Calu3 (cell line): ENCODE measurements around the gene HMX1. TPM values are rescaled to one million over a fixed set of nuclear protein-coding genes. Genes with fewer than 3 reads are reported as not detected.

Experiments
- BruUV-seq: library from RNA; stranded (reverse); fragments of 400-500 nt; replicated peaks from 2 replicates; lab custom pipeline; 2021; lab: Mats Ljungman, UMichigan
- CTCF ChIA-PET: fragments of 300-600 bp; sonication (Branson Sonifier 250); formaldehyde crosslinking; loops from one replicate; lab custom pipeline; 2022; ENCODE audit warnings: antibody characterized with exemption; lab: Charles Lee
- DNase-seq: peaks from one replicate; pipeline ENCODE4 v3.0.0; 2022
- H3K27ac Mint-ChIP-seq: one replicate; pipeline ENCODE4 v1.8.0; 2022; ENCODE audit warnings: mixed read lengths; ENCODE audit not compliant: unreplicated experiment
- H3K27me3 Mint-ChIP-seq: one replicate; pipeline ENCODE4 v1.8.0; 2022; ENCODE audit warnings: mixed read lengths; ENCODE audit not compliant: unreplicated experiment
- H3K36me3 Mint-ChIP-seq: one replicate; pipeline ENCODE4 v1.8.0; 2022; ENCODE audit warnings: mild to moderate bottlenecking, moderate library complexity, mixed read lengths; ENCODE audit not compliant: insufficient read depth, unreplicated experiment
- H3K4me1 Mint-ChIP-seq: one replicate; pipeline ENCODE4 v1.8.0; 2022; ENCODE audit warnings: mild to moderate bottlenecking, low read depth, mixed read lengths; ENCODE audit not compliant: unreplicated experiment
- H3K4me3 Mint-ChIP-seq: one replicate; pipeline ENCODE4 v1.8.0; 2022; ENCODE audit warnings: mild to moderate bottlenecking, low read depth, moderate library complexity, mixed read lengths; ENCODE audit not compliant: unreplicated experiment
- H3K9me3 Mint-ChIP-seq: one replicate; pipeline ENCODE4 v1.8.0; 2022; ENCODE audit warnings: low read depth, mixed read lengths; ENCODE audit not compliant: unreplicated experiment
- CTCF ChIP-seq: fragments of 200-600 bp; IDR thresholded peaks from one replicate; pipeline ENCODE4 v1.8.0; 2022; ENCODE audit warnings: antibody characterized with exemption; ENCODE audit not compliant: unreplicated experiment
- intact Hi-C: fragments of 100-400 bp; cut with micrococcal nuclease; formaldehyde crosslinking; loops from one replicate; pipeline ENCODE4 v1.10.0; 2022; ENCODE audit not compliant: unreplicated experiment
- total RNA-seq: library from RNA; stranded (reverse); gene quantifications from 2 replicates; pipeline ENCODE4 v1.2.3, GENCODE V29; 2022

Gene HMX1
- total RNA-seq, 1 experiment from 2014 or later: not detected

GRCh38 chr4:8840006-8840793 is 31.4 kb downstream of the HMX1 start:
- Mint-ChIP-seq H3K4me1 (no peaks in the 10 kb centered on the region), H3K27ac (no peak overlapping the region), H3K4me3 (no peak overlapping the region), H3K27me3 (no peaks in the 10 kb centered on the region), H3K9me3 (no peaks in the 10 kb centered on the region), H3K36me3 (no peaks in the 10 kb centered on the region)
- no TSS peak for BruUV-seq
- CTCF ChIA-PET: no interaction called here
- no peak for TF ChIP-seq CTCF
- intact Hi-C loops: no loop called here
- no peak for DNase-seq

GRCh38 chr4:8838961-8839431 is 32.6 kb downstream of the HMX1 start:
- Mint-ChIP-seq H3K4me3 (no peak overlapping the region), H3K4me1 (no peaks in the 10 kb centered on the region), H3K9me3 (no peaks in the 10 kb centered on the region), H3K27ac (no peak overlapping the region), H3K36me3 (no peaks in the 10 kb centered on the region), H3K27me3 (no peaks in the 10 kb centered on the region)
- intact Hi-C loops: no loop called here
- CTCF ChIA-PET: no interaction called here
- no peak for TF ChIP-seq CTCF
- no peak for DNase-seq
- no TSS peak for BruUV-seq

- no peaks in the 10 kb centered on the region for H3K27me3 Mint-ChIP-seq
- CTCF ChIA-PET: no interaction called here
- H3K9me3 Mint-ChIP-seq: no peaks in the 10 kb centered on the region
- TF ChIP-seq CTCF: no peak
- H3K36me3 Mint-ChIP-seq: no peaks in the 10 kb centered on the region
- no peak overlapping the region for H3K27ac Mint-ChIP-seq
- H3K4me3 Mint-ChIP-seq: no peak overlapping the region
- intact Hi-C loops: no loop called here
- no peak for DNase-seq
- no TSS peak for BruUV-seq
- H3K4me1 Mint-ChIP-seq: no peaks in the 10 kb centered on the region
Observed at GRCh38 chr4:8838296-8838960, 33.2 kb downstream of the HMX1 start.

- no peak for TF ChIP-seq CTCF
- H3K27ac Mint-ChIP-seq: no peak overlapping the region
- H3K4me3 Mint-ChIP-seq: no peak overlapping the region
- intact Hi-C loops: no loop called here
- BruUV-seq: no TSS peak
- no peaks in the 10 kb centered on the region for H3K4me1 Mint-ChIP-seq
- H3K9me3 Mint-ChIP-seq: no peaks in the 10 kb centered on the region
- CTCF ChIA-PET: no interaction called here
- no peak for DNase-seq
- no peaks in the 10 kb centered on the region for H3K27me3 Mint-ChIP-seq
- H3K36me3 Mint-ChIP-seq: no peaks in the 10 kb centered on the region
Observed at GRCh38 chr4:8837181-8837841, 34.3 kb downstream of the HMX1 start.
